Stimulated activated CD4-positive, alpha-beta T cell treated with anti-CD3 and anti-CD28 coated beads, Interleukin-1b, Interleukin-23, amount 100 ng/mL, for 24 hours (primary cell): ENCODE measurements around the gene MLLT3.

ENCODE experiments used
- DNase-seq, 4 experiments: peaks; one replicate each; pipeline ENCODE4 v3.0.0-alpha.2; 2020; ENCODE audit warnings: low read depth in 4 of 4, low spot score in 1 of 4

The MLLT3 gene

DNA sequence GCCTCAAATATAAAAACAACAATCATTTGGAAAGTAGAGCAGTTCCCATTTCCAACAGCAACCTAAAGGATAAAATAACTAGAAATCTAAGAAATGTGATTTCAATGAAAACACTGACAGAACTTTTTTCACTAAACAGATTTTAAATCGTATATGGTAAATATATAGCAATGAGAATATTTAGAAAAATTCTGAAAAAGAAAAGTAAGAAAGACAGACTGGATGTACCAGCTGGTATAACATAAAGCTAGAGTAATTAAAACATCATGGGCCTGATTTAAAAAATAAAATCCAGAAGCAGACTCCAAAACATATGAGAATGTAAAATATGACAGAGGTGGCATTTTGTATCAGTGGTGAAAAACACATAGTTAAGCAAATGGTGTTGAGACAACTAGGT, 308.9 kb downstream of the MLLT3 start:
- DNase-seq = no peak

DNA sequence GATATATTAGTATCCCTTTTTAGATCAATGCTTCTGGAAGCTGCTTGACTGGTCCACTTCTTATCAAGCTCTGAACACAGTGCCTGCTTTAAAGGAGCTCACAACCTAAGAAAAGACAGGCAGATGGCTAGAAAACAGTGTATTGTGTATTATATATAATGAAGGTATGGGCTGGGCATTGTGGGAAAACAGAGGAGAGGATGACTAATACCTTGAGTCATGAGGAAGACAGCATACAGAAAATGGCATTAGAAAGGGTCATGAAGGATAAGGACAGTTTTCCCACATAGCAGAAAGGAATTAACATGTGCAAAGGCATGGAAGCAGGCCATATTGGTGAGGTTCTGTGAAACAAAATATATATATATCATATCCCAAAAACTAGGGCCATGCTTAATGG, 309.6 kb downstream of the MLLT3 start:
- DNase-seq = no peak

DNA sequence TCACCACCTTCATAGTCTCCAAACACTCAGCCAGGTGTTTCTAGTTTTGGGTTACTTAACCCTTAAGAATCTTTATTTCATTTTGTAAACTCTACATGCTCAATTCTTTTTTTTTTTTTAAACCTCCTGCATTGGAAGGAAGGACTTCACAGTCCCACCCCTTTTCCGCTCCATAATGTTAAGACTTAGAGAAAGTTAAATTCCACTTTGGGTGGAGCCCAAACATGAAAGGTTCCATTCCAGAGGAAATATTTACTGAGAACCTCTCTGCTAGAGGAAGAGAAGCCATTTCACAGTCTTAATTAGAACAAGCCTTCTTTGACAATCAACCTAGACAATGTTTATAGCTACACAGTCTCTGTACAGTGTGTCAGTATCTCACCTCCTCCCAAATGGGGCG, 312.3 kb downstream of the MLLT3 start:
- DNase-seq = no peak

DNA sequence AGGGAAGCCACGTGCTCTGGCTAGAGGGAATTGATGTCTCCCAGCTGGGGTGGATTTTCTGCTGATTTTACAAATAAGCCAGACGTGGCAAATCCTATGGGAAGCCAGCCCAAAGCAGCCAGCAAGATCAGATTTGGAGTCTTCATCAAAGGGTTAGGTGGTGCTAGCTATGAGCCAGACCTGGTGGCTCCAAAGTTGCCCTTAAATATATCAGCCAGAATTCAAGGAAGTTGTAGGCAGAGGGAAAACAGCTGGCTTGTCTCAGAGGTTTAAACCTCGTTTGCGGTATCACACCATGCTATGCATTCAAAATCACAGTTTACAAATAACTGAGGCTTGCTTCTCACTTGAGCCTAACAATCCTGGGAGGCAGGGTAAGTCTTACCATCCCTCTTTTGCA, 313.2 kb downstream of the MLLT3 start:
- DNase-seq = no peak

DNA sequence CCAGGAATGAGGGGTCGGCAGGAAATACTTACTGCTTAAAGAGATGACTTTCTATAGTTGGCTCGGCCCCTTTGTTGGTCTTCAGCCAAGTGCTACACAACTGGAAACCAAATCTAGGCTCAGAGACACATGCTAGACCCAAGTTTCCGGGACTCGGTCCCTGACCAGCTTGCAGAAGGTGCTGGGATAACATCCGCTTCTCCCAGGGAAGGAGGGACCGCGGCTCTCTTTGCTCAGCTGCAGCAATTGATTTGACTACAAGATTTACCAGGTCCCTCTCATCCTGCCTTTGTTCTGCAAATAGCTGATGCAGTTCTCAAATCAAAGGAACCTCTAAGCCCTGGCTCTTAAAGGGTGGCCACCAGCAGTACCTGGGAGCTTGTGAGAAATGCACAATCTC, 314.7 kb downstream of the MLLT3 start:
- no peak for DNase-seq

DNA sequence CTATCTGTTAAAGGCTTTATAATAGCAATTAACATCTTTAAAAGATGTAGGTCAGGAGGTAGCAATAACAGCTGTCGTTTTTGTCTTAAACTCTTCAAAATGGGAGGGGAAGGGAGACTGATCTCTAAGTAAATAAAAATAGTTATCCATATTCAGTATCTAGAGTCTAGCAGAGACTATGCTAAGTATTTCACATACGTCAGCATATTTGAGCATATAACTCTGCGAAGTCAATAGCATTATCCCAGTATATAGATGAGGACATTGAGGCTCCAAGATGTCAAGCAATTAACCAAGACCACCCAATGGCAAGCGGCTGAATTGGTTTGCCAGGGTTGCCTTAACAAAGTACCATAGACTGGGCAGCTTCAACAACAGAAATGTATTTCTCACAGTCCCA, 316.8 kb downstream of the MLLT3 start:
- no peak for DNase-seq

DNA sequence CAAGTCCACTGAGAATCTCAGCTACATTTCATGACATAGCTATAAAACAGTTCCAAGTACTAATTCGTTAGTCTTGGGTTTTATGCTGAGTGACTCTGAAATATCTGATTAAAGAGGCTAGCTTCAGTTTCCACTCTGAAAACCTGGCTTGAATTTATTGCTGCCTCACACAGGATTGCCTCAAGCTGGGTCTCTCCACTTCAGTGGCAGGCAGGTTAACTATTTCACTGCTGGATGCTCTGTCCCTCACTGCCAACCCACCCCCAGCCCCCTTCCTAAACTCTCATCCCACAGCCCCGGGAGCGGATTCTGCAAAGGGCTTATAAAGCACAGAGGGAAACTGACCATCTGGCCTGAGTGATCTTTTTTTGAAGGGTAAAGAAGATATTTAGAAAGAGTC, 318.3 kb downstream of the MLLT3 start:
- no peak for DNase-seq

DNA sequence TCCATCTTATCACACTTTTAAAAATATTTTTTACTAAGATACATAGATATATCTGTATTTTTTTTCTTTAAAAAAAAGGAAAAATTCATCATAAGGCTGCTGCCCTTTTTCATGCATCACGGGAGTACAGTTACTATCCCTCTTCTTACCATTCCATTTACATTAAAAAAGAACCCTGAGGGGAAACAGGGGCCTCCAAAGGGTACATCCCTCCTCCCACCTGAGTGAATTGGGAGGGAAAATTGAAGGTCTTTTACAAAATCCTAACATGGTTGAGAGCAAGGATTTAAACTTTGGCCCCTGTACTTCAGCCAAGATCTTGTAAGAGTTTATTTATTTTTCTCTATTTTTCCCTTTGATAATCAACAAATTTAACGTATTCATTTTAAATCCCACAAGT, 319.2 kb downstream of the MLLT3 start:
- DNase-seq = no peak

DNA sequence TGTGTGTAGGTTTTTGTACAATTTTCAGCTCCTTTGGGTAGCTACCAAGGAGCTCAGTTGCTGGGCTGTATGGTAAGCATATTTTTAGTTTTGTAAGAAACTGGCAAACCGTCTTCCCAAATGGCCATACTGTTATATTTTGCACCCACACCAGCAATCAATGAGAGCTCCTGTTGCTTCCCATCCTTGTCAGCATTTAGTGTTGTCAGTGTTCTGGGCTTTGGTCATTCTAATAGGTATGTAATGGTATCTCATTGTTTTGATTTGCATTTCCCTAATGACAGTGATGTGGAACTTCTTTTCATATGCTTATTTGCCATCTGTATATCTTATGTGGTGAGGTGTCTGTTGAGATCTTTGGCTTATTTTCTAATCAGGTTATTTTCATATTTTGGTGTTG, 320.1 kb downstream of the MLLT3 start:
- DNase-seq = no peak

DNA sequence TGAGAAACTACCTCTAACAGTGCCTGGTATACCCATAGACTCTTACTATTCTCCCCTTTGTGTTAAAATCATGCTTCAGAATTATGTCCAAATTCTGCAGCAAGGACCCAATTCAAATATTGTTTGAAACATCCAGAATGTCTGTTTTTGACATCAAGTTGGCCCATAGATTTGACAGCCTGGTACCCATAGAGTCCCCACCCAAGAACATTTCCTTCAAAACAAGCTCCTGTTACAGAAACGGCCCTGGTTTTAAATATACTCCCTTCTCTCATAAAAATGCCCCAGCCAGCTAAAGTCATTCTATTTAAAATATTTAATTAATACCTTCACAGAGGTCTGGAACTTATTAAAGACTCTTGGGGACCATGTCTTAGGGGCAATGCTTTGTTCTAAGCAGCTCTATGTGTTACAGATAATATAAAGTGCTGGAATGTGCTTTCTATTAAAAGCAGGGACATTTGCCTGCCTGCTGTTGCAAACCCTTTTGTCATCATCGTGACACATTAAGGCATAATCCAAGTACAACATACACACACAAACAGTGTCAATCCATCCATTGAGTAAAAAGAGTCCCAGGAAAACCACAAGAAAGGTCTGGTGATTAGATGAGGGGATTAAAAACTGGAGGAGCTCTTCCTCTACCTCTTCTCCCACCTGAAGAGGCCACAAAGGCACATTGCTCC, 321.7 kb downstream of the MLLT3 start:
- DNase-seq = no peak

DNA sequence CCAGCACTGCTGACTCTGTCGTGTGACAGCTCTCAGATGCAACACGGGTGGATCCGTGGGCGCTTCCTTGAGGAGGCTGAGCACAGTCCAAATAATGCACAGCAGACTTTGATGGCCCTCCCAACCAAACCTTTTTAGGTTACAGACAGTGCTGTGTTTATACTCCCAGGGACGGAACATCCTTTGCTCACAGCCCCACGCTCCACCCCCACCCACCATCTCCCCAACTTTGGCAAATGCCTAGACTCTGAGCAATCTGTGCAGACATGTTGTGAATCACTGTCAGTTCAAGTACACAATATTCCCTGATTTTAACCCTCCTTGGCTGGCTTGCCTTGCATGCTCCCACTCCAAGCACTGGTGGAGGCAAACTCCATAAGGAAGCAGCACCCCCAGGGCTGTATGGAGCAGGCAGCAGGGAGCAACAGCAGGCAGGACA, 324.6 kb downstream of the MLLT3 start:
- DNase-seq = no peak

DNA sequence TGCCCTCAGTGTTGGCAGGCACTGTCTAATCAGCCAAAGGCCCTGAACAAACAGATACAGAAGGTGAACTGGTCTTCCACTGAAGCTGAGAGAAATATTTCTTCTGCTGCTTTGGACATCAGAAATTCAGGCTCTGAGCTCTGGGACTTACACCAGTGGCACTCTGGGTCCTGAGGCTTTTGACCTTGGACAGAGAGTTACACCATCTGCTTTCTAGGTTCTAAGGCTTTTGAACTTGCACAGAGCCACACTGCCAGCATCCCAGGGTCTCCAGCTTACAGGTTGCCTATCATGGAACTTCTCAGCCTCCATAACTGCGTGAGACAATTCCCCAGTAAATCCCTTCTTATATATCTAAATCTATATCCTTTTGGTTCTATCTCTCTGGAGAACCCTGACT, 326.7 kb downstream of the MLLT3 start:
- DNase-seq = no peak

DNA sequence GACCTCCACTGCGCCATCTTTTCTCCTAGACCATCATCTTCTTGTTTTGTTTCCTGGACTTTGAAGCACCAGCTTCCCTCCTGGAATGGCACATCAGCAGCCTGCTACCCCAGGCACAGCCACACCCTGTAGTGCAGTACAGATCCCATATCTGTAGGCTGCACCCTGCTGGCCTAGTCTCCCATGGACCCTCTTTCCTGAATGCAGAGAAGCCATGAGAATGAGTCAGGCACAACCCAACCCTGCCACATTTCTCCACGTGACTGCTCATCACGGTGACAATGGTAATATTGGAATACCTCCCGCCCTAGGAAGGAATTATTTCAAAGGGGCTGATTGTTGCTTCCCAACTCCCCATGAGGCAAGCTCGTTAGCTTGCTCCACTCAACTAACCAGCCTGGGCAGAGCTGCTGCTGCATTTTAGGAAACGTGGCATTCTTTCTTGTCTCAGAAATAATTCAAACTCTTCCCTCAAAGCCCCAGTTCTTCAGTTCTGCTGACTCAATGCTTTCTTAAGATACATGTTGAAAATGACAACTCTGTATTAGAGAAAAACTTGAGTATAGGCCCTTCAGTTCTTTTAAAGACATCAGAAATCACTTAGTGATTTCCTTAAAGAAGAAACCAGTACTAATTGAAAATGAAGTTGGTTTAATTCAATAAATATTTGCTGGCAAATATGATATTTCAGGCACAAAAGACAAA, 328.1 kb downstream of the MLLT3 start:
- DNase-seq = no peak

DNA sequence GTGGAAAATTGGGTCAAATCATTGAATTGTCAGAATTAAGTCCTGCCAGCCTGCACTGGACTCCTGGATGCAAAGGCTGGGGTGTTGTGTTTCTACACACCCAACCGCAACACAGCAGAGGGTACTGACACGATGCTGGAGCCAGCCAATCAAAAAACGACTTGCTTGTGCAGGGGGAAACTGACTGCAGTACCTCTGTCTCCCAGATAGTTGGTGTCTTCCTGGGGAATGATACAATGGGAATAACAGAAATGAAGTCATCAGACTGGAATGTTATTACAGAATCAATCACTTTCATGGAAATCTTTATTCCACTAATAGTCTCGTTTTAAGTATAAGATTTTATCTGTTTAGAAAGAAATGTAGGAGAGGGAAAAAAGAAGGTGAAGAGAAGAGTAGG, 330.3 kb downstream of the MLLT3 start:
- DNase-seq = no peak
